K562 (cell line): ENCODE measurements around the gene KRTAP4-6. TPM values are rescaled to one million over a fixed set of nuclear protein-coding genes. Genes with fewer than 3 reads are reported as not detected.

Experiments
- ATAC-seq: fragments of 200-7000 bp; cut with Tn5 transposase; 3 replicates; pipeline ENCODE4 v1.9.1; 2020; ENCODE audit warnings: moderate library complexity
- BruUV-seq: library from RNA; stranded (reverse); fragments of 400-500 nt; replicated peaks from 2 replicates; lab custom pipeline; 2021; lab: Mats Ljungman, UMichigan
- CTCF ChIA-PET: fragments of 300-600 bp; formaldehyde crosslinking; extraction: SDS; loops from one replicate; lab custom pipeline; 2021; ENCODE audit warnings: low intra/inter-chr PET ratio; lab: Yijun Ruan, JAX
- POLR2A ChIA-PET: fragments of 300-600, 350-650 bp; sonication (Branson Sonifier 250); formaldehyde crosslinking; extraction: SDS; loops from one replicate; lab custom pipeline; 2021; ENCODE audit warnings: antibody characterized with exemption, inconsistent platforms; lab: Yijun Ruan, JAX
- DNase-seq, 4 experiments: peaks; one replicate each; pipeline versions ENCODE4 v3.0.0 to v3.0.0-alpha.2; 2011 to 2018; ENCODE audit warnings: low spot score in 3 of 4, mixed read lengths in 3 of 4; ENCODE audit errors: extremely low read depth in 1 of 4
- FAIRE-seq: peaks from 2 replicates; lab custom pipeline; 2011; peaks lifted over from hg19 to GRCh38; lab: Jason Lieb, UNC
- H2AFZ ChIP-seq: 2 replicates; pipeline ENCODE4 v1.6.0; 2011; ENCODE audit warnings: low read depth, low read length, control low read depth, inconsistent platforms
- H3K27ac ChIP-seq: fragments of 200-600 bp; 3 replicates; pipeline ENCODE4 v1.8.0; 2011; ENCODE audit warnings: low read depth, mild to moderate bottlenecking, control low read depth, inconsistent platforms, low read length, moderate library complexity, mixed read lengths; ENCODE audit errors: extremely low read depth
- H3K27me3 ChIP-seq, 2 experiments: fragments of 300-600 bp in 1 of 2; 2 replicates in 1 of 2; 3 replicates in 1 of 2; pipeline versions ENCODE4 v1.6.0 to v1.8.0; 2011; ENCODE audit warnings: inconsistent platforms in 2 of 2, low read length in 2 of 2, mild to moderate bottlenecking in 1 of 2, mixed read lengths in 1 of 2, moderate library complexity in 1 of 2; ENCODE audit not compliant: control insufficient read depth in 2 of 2, insufficient read depth in 2 of 2
- H3K36me3 ChIP-seq: fragments of 300-600 bp; 3 replicates; pipeline ENCODE4 v1.8.0; 2011; ENCODE audit warnings: mild to moderate bottlenecking, low read length, inconsistent platforms; ENCODE audit not compliant: control insufficient read depth, insufficient read depth
- H3K4me1 ChIP-seq, 2 experiments: fragments of 200-600 bp in 1 of 2; replicated peaks in 1 of 2; 2 replicates in 1 of 2; 3 replicates in 1 of 2; pipeline versions ENCODE4 v1.5.1 to v1.8.0; 2011; ENCODE audit warnings: inconsistent platforms in 2 of 2, low read length in 2 of 2, mild to moderate bottlenecking in 1 of 2, mixed read lengths in 1 of 2, moderate library complexity in 1 of 2; ENCODE audit not compliant: control insufficient read depth in 2 of 2, insufficient read depth in 2 of 2
- H3K4me2 ChIP-seq: 2 replicates; pipeline ENCODE4 v1.6.1; 2011; ENCODE audit warnings: low read length, control low read depth, inconsistent platforms, mixed read lengths; ENCODE audit not compliant: insufficient read depth
- H3K4me3 ChIP-seq: fragments of 200-600 bp; sonication (generic), shearing (Covaris generic); 2 replicates; pipeline ENCODE4 v1.5.1; 2016; ENCODE audit warnings: control low read depth, inconsistent platforms
- H3K79me2 ChIP-seq: fragments of 200-600 bp; 3 replicates; pipeline ENCODE4 v1.8.0; 2011; ENCODE audit warnings: low read length, inconsistent platforms; ENCODE audit not compliant: control insufficient read depth, insufficient read depth
- H3K9ac ChIP-seq, 2 experiments: 2 replicates each; pipeline versions ENCODE4 v1.6.0 to v1.6.1; 2011; ENCODE audit warnings: low read depth in 2 of 2, low read length in 2 of 2, control low read depth in 1 of 2, inconsistent platforms in 1 of 2, mild to moderate bottlenecking in 1 of 2, mixed read lengths in 1 of 2; ENCODE audit not compliant: insufficient read depth in 1 of 2
- H3K9me1 ChIP-seq: one replicate; pipeline ENCODE4 v1.6.0; 2011; ENCODE audit warnings: inconsistent platforms, mild to moderate bottlenecking, low read length, moderate library complexity; ENCODE audit not compliant: control insufficient read depth, insufficient read depth
- H3K9me3 ChIP-seq: replicated peaks from 2 replicates; pipeline ENCODE4 v1.5.1; 2011; ENCODE audit warnings: low read depth, low read length, inconsistent platforms; ENCODE audit not compliant: control insufficient read depth, insufficient read depth
- H4K20me1 ChIP-seq: replicated peaks from 2 replicates; pipeline ENCODE4 v1.6.1; 2011; ENCODE audit warnings: low read length, inconsistent platforms, mixed read lengths; ENCODE audit not compliant: control insufficient read depth, insufficient read depth
- BACH1 ChIP-seq: fragments of 200-800 bp; sonication (Bioruptor generic); IDR thresholded peaks from 2 replicates; pipeline ENCODE4 v1.6.1; 2016; ENCODE audit warnings: missing genetic modification characterization, missing compliant biosample characterization
- EGR1 ChIP-seq: fragments of 450-650 bp; conservative IDR thresholded peaks from 2 replicates; pipeline ENCODE4 v1.6.1; 2017; ENCODE audit warnings: mild to moderate bottlenecking
- HEY1 ChIP-seq: fragments of 250-450 bp; sonication (Bioruptor Pico); IDR thresholded peaks from 2 replicates; pipeline ENCODE4 v1.5.0; 2020; ENCODE audit warnings: mild to moderate bottlenecking, moderate library complexity, borderline replicate concordance
- JUND ChIP-seq, 2 experiments: IDR thresholded peaks; 2 replicates in 1 of 2; 3 replicates in 1 of 2; pipeline ENCODE4 v1.6.1; 2011; ENCODE audit warnings: borderline replicate concordance in 2 of 2, low read depth in 2 of 2, low read length in 2 of 2, improper control_type of control experiment in 1 of 2, missing biosample characterization in 1 of 2, missing genetic modification characterization in 1 of 2, missing genetic modification reagents in 1 of 2
- KDM5B ChIP-seq: fragments of 200-600 bp; sonication (generic); IDR thresholded peaks from 2 replicates; pipeline ENCODE4 v1.6.1; 2012; ENCODE audit warnings: low read depth, mild to moderate bottlenecking, moderate library complexity, low read length, control low read depth, inconsistent platforms; ENCODE audit not compliant: insufficient replicate concordance
- NR4A1 ChIP-seq, 2 experiments: fragments of 250-450 bp in 1 of 2; fragments of 450-650 bp in 1 of 2; sonication (Bioruptor Pico) in 1 of 2; IDR thresholded peaks; 2 replicates each; pipeline versions ENCODE4 v1.4.0 to v1.6.1; 2016 to 2020; ENCODE audit warnings: mild to moderate bottlenecking in 2 of 2, missing compliant biosample characterization in 1 of 2, missing genetic modification characterization in 1 of 2, moderate library complexity in 1 of 2
- PHF21A ChIP-seq: fragments of 450-650 bp; IDR thresholded peaks from 2 replicates; pipeline ENCODE4 v1.6.1; 2017; ENCODE audit warnings: low read depth, borderline replicate concordance
- RFX1 ChIP-seq: fragments of 450-650 bp; IDR thresholded peaks from 2 replicates; pipeline ENCODE4 v1.6.1; 2016; ENCODE audit warnings: mild to moderate bottlenecking, moderate library complexity
- SETDB1 ChIP-seq: IDR thresholded peaks from one replicate; pipeline ENCODE4 v1.6.1; 2012; ENCODE audit warnings: low read length, control low read depth, inconsistent platforms
- TAF15 ChIP-seq: fragments of 200-400 bp; formaldehyde crosslinking; IDR thresholded peaks from 2 replicates; pipeline ENCODE4 v1.6.1; 2017; ENCODE audit warnings: mild to moderate bottlenecking, low read depth, low read length, moderate library complexity
- TAF9B ChIP-seq: fragments of 450-650 bp; IDR thresholded peaks from 2 replicates; pipeline ENCODE4 v1.6.1; 2018; ENCODE audit warnings: mild to moderate bottlenecking; ENCODE audit not compliant: partially characterized antibody
- ZEB2 ChIP-seq: fragments of 450-650 bp; IDR thresholded peaks from 2 replicates; pipeline ENCODE4 v1.6.1; 2016
- ZNF146 ChIP-seq: IDR thresholded peaks from one replicate; pipeline ENCODE4 v1.6.1; 2018; ENCODE audit warnings: missing compliant biosample characterization; ENCODE audit not compliant: unreplicated experiment
- ZNF766 ChIP-seq: fragments of 200-800 bp; sonication (Bioruptor generic); conservative IDR thresholded peaks from 2 replicates; pipeline ENCODE4 v1.6.1; 2016; ENCODE audit warnings: missing genetic modification characterization, missing compliant biosample characterization
- WGBS: fragments of 100-300 bp; shearing (Covaris generic); methylation state at CpG from one replicate; pipeline ENCODE4 v1.1.6; 2016; ENCODE audit warnings: low coverage, mixed read lengths; ENCODE audit not compliant: insufficient coverage; ENCODE audit errors: missing lambda C conversion rate; 5-methylcytosine and 5-hydroxymethylcytosine counted together
- in situ Hi-C: fragments of 300-500 bp; cut with MboI; formaldehyde crosslinking; loops from 4 replicates; pipeline ENCODE4 v1.15.0; 2018; ENCODE audit warnings: inconsistent platforms, mixed read lengths
- intact Hi-C: fragments of 100-400 bp; cut with micrococcal nuclease; formaldehyde crosslinking; loops from 2 replicates; pipeline ENCODE4 v1.14.2; 2022
- polyA plus RNA-seq, 8 experiments: library from polyadenylated mRNA; depleted of rRNA in 4 of 8; stranded (reverse) in 5 of 8; unstranded in 3 of 8; fragments of >200 nt; fragmentation: Nextera tagmentation in 2 of 8; fragmentation: Illumina TruSeq in 1 of 8; extraction: Ambion mirVana in 2 of 8; extraction: Trizol in 1 of 8; gene quantifications; 2 replicates each; pipeline versions ENCODE4 v1.2.1 to v1.2.3, GENCODE V29; 2011 to 2014; ENCODE audit warnings: inconsistent platforms in 1 of 8, missing spikeins in 1 of 8
- total RNA-seq, 7 experiments: library from RNA; depleted of rRNA in 6 of 7; stranded (reverse); fragments of >200 nt in 6 of 7; fragmentation: Illumina TruSeq in 2 of 7; extraction: Trizol in 2 of 7; gene quantifications; 2 replicates each; pipeline versions ENCODE4 v1.2.1 to v1.2.3, GENCODE V29; 2011 to 2021; ENCODE audit warnings: low replicate concordance in 1 of 7
- TF ChIP-seq, protein P1 (sequence below): fragments of 450-650 bp; IDR thresholded peaks from 2 replicates; pipeline ENCODE4 v1.6.1; 2014; ENCODE audit warnings: low read depth, mild to moderate bottlenecking, moderate library complexity, borderline replicate concordance
- TF ChIP-seq, protein P2 (sequence below): fragments of 250-450 bp; sonication (Bioruptor Pico); IDR thresholded peaks from 2 replicates; pipeline ENCODE4 v1.6.1; 2021; ENCODE audit warnings: mild to moderate bottlenecking

KRTAP4-6 gene
- total and polyA plus RNA-seq, 9 of the 15 experiments (the other 6 are each of a cell fraction or from before 2014, with no cell fraction given), result not detected

DNA sequence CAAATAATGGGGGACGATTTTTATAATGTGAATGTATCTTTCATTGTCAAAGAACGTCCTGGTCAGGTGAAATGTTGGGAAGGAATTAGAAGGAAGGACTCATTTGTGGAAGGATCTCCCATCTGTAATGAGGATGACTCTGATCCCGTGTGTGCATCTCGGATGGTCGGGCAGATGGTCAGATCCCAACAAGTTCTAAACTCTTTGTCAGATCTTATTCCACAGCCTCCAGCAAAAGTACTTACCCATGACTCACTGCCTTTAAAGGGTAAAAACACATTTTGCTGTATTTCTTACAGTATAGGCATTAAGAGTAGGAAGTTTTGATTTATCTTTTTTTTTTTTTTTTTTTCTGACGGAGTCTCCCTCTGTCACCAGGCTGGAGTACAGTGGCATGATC lies 41.9 kb downstream of the KRTAP4-6 start:
- DNase-seq, result no peak
- no peaks in the 10 kb centered on the region for H3K36me3 ChIP-seq
- intact Hi-C loops, result no loop called here
- no peak overlapping the region for H3K27ac ChIP-seq
- no peak overlapping the region for H2AFZ ChIP-seq
- 0% methylated on average over 5 of the region's 6 CpGs for WGBS
- no TSS peak for BruUV-seq
- H4K20me1 ChIP-seq, result no peaks in the 10 kb centered on the region
- no peak overlapping the region for H3K4me3 ChIP-seq
- TF ChIP-seq RFX1, result no peak
- TF ChIP-seq BACH1 (tag), result no peak
- TF ChIP-seq ZNF766, result no peak
- no peak for ATAC-seq
- FAIRE-seq, result no peak
- ChIA-PET POLR2A (no interaction called here), CTCF (no interaction called here)
- H3K27me3 ChIP-seq, result peaks cover 0 to 7% of the 10 kb centered on the region in 2 experiments; a peak in 1 of 5 replicates
- no peak overlapping the region for H3K4me2 ChIP-seq
- H3K4me1 ChIP-seq, result no peaks in the 10 kb centered on the region
- H3K9me3 ChIP-seq, result no peaks in the 10 kb centered on the region
- in situ Hi-C loops, result no loop called here
- H3K9me1 ChIP-seq, result no peaks in the 10 kb centered on the region
- H3K79me2 ChIP-seq, result no peaks in the 10 kb centered on the region
- H3K9ac ChIP-seq, result no peak overlapping the region

DNA sequence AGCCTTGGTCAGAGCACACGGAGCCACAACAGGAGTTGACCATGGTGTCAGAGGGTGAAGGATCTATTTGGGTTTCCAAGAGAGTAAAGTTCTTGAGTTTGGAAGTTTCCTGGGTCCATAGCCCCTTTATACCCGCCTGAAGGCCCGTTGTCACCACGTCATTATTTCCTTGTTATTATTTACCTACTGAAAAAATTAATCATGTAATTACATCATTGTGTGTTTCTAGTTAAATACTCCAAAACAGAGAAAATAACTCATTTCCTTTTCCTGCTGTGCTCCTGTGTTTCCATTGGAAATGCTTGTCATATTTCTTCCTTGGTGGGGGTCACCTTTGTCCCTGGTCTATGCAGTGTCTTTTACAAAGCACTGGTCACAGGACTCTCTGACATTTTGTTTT lies 42.3 kb downstream of the KRTAP4-6 start, which contains the start of gene KRTAP4-8:
TSS of gene KRTAP4-8 (minus strand) at position 101 of the 400 bp plus-strand sequence. CDS start at position 43, 58 bp downstream.
- in situ Hi-C loops, result no loop called here
- H3K9me1 ChIP-seq, result no peaks in the 10 kb centered on the region
- no peaks in the 10 kb centered on the region for H3K36me3 ChIP-seq
- ChIA-PET CTCF (no interaction called here), POLR2A (no interaction called here)
- no peak within 1 kb of the TSS for H3K27ac ChIP-seq
- H3K27me3 ChIP-seq, result peaks cover 0 to 7% of the 10 kb centered on the region in 2 experiments; a peak in 1 of 5 replicates
- H2AFZ ChIP-seq, result no peak within 1 kb of the TSS
- intact Hi-C loops, result no loop called here
- H3K4me3 ChIP-seq, result no peak within 1 kb of the TSS
- no peak within 1 kb of the TSS for H3K9ac ChIP-seq
- ATAC-seq (no peak), FAIRE-seq (no peak), DNase-seq (no peak)
- H3K4me2 ChIP-seq, result no peak within 1 kb of the TSS
- no peaks in the 10 kb centered on the region for H3K79me2 ChIP-seq
- no peaks in the 10 kb centered on the region for H3K4me1 ChIP-seq
- no peaks in the 10 kb centered on the region for H3K9me3 ChIP-seq
- no TSS peak for BruUV-seq
- WGBS, result 2% methylated on average over 4 of the region's 4 CpGs
- no peaks in the 10 kb centered on the region for H4K20me1 ChIP-seq
- TF ChIP-seq SETDB1, result no peak
- no peak for TF ChIP-seq KDM5B
- TF ChIP-seq, protein P1, sequence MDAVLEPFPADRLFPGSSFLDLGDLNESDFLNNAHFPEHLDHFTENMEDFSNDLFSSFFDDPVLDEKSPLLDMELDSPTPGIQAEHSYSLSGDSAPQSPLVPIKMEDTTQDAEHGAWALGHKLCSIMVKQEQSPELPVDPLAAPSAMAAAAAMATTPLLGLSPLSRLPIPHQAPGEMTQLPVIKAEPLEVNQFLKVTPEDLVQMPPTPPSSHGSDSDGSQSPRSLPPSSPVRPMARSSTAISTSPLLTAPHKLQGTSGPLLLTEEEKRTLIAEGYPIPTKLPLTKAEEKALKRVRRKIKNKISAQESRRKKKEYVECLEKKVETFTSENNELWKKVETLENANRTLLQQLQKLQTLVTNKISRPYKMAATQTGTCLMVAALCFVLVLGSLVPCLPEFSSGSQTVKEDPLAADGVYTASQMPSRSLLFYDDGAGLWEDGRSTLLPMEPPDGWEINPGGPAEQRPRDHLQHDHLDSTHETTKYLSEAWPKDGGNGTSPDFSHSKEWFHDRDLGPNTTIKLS, result no peak
- TF ChIP-seq HEY1 (CRISPR knock-in tag), result no peak
- no peak for TF ChIP-seq JUND (IDR thresholded peaks at IDR 0.05; ENCODE audit: borderline replicate concordance, low read depth, low read length)
- no peak for TF ChIP-seq JUND (tag; IDR thresholded peaks at IDR 0.05; ENCODE audit: borderline replicate concordance, low read depth, low read length)
- TF ChIP-seq TAF15, result no peak
- TF ChIP-seq, protein P2, sequence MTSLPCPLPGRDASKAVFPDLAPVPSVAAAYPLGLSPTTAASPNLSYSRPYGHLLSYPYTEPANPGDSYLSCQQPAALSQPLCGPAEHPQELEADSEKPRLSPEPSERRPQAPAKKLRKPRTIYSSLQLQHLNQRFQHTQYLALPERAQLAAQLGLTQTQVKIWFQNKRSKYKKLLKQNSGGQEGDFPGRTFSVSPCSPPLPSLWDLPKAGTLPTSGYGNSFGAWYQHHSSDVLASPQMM (CRISPR knock-in tag), result no peak
- no peak for TF ChIP-seq EGR1
- no peak for TF ChIP-seq ZNF146 (CRISPR knock-in tag)
- no peak for TF ChIP-seq ZEB2
- no peak for TF ChIP-seq TAF9B
- no peak for TF ChIP-seq NR4A1 (CRISPR knock-in tag; IDR thresholded peaks at IDR 0.05)
- TF ChIP-seq NR4A1 (tag; IDR thresholded peaks at IDR 0.05), result no peak
- TF ChIP-seq PHF21A, result no peak
